Ishikawa (cell line): ENCODE measurements around the gene CNIH4.

ENCODE experiments used
- CEBPB ChIP-seq: IDR thresholded peaks from 2 replicates; pipeline ENCODE4 v1.6.1; 2012
- EP300 ChIP-seq: IDR thresholded peaks from 2 replicates; pipeline ENCODE4 v1.6.1; 2012; ENCODE audit warnings: borderline replicate concordance
- FOXM1 ChIP-seq: IDR thresholded peaks from 2 replicates; pipeline ENCODE4 v1.6.1; 2012; ENCODE audit warnings: low read depth, borderline replicate concordance
- MAX ChIP-seq: IDR thresholded peaks from 2 replicates; pipeline ENCODE4 v1.6.1; 2012
- NFIC ChIP-seq: IDR thresholded peaks from 2 replicates; pipeline ENCODE4 v1.6.1; 2012
- RAD21 ChIP-seq: IDR thresholded peaks from 2 replicates; pipeline ENCODE4 v1.6.1; 2012; ENCODE audit warnings: low read depth
- REST ChIP-seq: IDR thresholded peaks from 2 replicates; pipeline ENCODE4 v1.6.1; 2012; ENCODE audit warnings: low read depth, mild to moderate bottlenecking
- USF1 ChIP-seq: IDR thresholded peaks from 2 replicates; pipeline ENCODE4 v1.6.1; 2012
- YY1 ChIP-seq: IDR thresholded peaks from 2 replicates; pipeline ENCODE4 v1.6.1; 2012; ENCODE audit warnings: low read depth
- ZBTB7A ChIP-seq: IDR thresholded peaks from 2 replicates; pipeline ENCODE4 v1.6.1; 2012; ENCODE audit warnings: low read depth

DNA sequence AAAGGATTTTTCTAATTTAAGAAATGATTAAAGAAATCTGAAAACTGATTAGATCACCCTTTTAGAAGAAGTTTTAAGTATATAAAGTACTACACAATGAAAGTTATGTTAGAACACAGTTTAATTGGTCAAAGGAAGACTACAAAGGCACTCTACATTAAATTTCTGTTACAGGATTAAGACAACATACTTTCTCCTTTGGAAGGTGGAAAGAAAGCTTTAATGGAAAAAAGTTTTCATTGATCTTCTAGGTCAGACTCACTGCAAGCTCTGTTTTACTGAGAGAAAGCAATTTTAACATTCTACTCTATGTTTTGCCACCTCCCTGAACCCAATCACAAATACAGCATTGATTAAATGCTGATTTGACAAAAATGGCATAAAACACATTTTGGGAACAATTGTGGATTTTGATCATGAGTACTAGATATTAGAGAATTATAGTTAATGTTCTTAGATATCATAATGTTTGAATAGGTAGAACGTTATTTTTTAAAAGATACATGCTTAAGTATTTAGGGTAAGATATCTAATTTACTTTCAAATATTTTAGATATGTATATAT is 45.9 kb downstream of the CNIH4 start:
- no peak for TF ChIP-seq MAX
- no peak for TF ChIP-seq REST
- no peak for TF ChIP-seq CEBPB
- no peak for TF ChIP-seq EP300
- TF ChIP-seq ZBTB7A: no peak
- TF ChIP-seq NFIC: no peak
- no peak for TF ChIP-seq YY1
- TF ChIP-seq RAD21: no peak
- no peak for TF ChIP-seq USF1
- no peak for TF ChIP-seq FOXM1
